Anterior cingulate cortex (tissue), 58 donors: Measurements from ENCODE around the gene NEO1.

Experiments used
- DNase-seq, 58 donors: peaks; one replicate each; lab custom pipeline; 2025; lab: John Stamatoyannopoulos, UW

Gene NEO1

GRCh38 chr15:73069109-73069508, 16.8 kb downstream of the NEO1 start:
- DNase-seq = no peak

- DNase-seq = no peak
Measured at GRCh38 chr15:73072894-73073293, 20.6 kb downstream of the NEO1 start.

GRCh38 chr15:73074241-73074640, 22.0 kb downstream of the NEO1 start:
- DNase-seq = no peak

- peak in 21 of 58 donors; percentile 3 to 83 (median 23) for DNase-seq
Measured at GRCh38 chr15:73075160-73075859, 23.0 kb downstream of the NEO1 start.

GRCh38 chr15:73078291-73078690, 26.0 kb downstream of the NEO1 start:
- no peak for DNase-seq

- no peak for DNase-seq
Measured at GRCh38 chr15:73078722-73079121, 26.5 kb downstream of the NEO1 start.

GRCh38 chr15:73079565-73079964, 27.3 kb downstream of the NEO1 start:
- DNase-seq = no peak

- DNase-seq = peak in 9 of 58 donors; percentile 6 to 26 (median 13)
Measured at GRCh38 chr15:73081321-73081958, 29.2 kb downstream of the NEO1 start.

GRCh38 chr15:73082812-73083211, 30.5 kb downstream of the NEO1 start:
- DNase-seq = no peak

- DNase-seq = no peak
Measured at GRCh38 chr15:73087098-73087497, 34.8 kb downstream of the NEO1 start.

GRCh38 chr15:73105064-73105463, 52.8 kb downstream of the NEO1 start:
- DNase-seq = no peak

GRCh38 chr15:73108676-73109075, 56.4 kb downstream of the NEO1 start:
- peak in 2 of 58 donors; percentile 3 to 12 for DNase-seq

GRCh38 chr15:73109765-73110164, 57.5 kb downstream of the NEO1 start:
- DNase-seq = no peak

GRCh38 chr15:73110201-73110600, 57.9 kb downstream of the NEO1 start:
- DNase-seq = no peak

- DNase-seq = no peak
Measured at GRCh38 chr15:73114064-73114463, 61.8 kb downstream of the NEO1 start.

GRCh38 chr15:73116164-73116563, 63.9 kb downstream of the NEO1 start:
- DNase-seq = no peak

GRCh38 chr15:73118055-73118454, 65.8 kb downstream of the NEO1 start:
- DNase-seq = no peak

- peak in 1 of 58 donors; percentile 17 for DNase-seq
Measured at GRCh38 chr15:73119478-73119877, 67.2 kb downstream of the NEO1 start.

GRCh38 chr15:73120269-73120668, 68.0 kb downstream of the NEO1 start:
- no peak for DNase-seq

- no peak for DNase-seq
Measured at GRCh38 chr15:73125219-73125618, 73.0 kb downstream of the NEO1 start.

- peak in 5 of 58 donors; percentile 1 to 16 (median 2) for DNase-seq
Measured at GRCh38 chr15:73127302-73127936, 75.2 kb downstream of the NEO1 start.

GRCh38 chr15:73130830-73131229, 78.6 kb downstream of the NEO1 start:
- no peak for DNase-seq
